DMS53 (cell line): ENCODE measurements around the gene BTBD2.
A peak's percentile ranks its signal among the peaks of the same experiment; 100 is the strongest.

ENCODE experiments used
- DNase-seq: peaks from one replicate; lab custom pipeline; 2025; lab: John Stamatoyannopoulos, UW

BTBD2 gene

DNA sequence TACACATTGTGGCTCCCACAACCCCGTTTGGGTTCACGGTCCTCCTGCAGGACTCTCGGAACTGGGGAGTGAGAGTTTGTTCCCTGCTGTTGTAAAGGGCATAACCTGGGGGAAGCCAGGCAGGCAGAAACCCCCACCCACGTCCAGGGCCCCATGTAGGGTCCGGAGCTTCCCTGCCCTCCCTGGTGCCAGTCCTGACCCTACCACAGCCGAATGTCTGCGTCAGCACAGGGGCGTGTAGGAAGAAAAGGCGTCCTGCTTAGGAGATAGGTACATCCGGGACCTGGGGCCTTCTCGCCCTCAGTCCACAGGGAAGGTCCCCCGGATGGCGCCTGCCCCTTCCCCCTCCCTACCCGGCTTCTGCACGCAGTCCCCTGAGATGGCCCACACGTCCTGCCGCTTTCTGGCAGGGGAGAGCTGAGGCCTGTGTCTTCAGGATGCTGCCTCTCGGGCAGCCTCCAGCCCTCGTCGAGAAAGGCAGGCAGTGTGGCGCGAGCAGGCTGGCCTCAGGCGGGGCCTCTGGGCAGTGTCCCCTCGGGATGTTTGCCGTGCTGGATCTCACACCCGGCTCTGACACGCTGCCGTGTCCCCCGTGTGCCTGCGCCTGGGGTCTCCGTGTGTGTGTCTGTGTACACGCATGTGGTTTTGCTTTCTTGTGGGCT lies 55.5 kb downstream of the BTBD2 start:
- no peak for DNase-seq

DNA sequence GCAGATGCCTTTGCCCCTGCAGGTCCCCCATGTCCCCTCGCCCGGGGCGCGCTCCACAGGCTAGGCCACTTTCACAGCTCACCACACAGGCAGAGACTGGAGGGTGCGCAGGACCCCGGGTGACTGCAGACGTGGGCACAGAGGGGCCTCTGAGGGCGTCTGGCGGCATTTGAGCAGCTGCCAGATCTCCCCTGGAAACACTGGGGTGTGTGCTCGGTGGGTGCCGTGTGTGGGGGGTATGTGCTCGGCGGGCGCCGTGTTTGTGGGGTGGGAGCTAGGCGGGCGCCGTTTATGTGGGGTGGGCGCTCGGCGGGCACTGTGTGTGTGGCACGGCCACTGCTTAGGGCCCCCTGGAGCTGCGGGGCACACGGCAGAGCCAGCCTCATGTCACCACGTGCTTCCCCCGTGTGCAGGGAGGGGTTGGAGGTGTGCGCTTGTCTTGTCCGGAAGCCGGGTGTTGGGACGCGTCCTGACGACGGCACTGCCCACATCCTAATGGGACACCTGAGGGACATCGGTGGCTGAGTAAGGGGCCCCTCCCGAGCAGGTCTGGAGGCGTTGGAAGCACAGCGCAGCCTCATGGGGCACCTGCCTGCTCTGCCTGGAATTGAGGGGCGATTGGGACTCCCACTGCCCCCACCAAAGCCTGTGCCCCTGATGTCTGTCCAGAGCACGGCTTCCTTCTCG lies 57.8 kb downstream of the BTBD2 start:
- no peak for DNase-seq

DNA sequence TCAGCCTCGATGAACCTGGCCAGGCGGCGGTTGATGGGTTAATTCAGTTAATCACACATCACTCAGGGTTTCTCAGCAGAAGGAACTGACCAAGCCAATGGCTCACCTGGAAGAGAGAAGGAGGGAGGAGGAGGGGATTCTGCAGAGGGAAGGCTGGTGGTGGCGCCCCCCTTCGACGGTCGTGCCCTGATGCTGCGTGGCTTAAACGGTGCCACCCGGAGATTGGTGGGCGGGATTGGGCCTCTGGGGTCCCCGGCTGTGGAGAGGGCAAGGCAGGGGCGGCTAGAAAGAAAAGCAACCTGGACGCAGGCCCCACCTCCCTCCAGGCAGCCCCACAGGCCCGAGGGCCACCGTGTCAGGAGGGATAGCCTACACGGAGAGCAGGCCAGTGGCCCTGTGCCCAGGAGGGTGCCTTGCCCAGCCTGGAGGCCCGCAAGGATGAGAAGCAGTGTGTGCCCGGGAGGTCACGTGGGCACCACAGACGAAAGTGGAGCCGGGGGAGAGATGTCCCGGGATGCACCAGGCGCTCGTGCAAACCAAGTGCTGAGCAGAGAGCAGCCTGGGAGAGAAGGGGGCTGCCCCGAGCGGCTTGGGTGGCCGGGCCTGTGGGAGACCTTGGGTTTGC lies 58.5 kb downstream of the BTBD2 start:
- no peak for DNase-seq

DNA sequence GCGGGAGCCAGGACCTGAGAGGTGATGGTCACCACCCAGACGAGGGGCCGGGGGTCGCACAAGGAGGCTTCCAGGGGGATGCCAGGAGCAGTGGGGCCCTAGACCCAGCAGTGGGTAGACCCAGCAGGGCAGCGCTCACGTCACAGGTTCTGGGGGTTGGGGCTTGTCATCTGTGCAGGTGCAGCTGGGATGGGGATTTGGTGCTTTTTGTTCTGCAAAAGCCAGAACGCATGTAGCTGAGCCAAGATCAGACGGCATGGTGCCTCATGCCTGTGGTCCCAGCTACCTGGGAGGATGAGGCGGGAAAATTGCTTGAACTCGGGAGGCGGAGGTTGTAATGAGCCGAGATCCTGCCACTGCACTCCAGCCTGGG lies 59.4 kb downstream of the BTBD2 start:
- no peak for DNase-seq

DNA sequence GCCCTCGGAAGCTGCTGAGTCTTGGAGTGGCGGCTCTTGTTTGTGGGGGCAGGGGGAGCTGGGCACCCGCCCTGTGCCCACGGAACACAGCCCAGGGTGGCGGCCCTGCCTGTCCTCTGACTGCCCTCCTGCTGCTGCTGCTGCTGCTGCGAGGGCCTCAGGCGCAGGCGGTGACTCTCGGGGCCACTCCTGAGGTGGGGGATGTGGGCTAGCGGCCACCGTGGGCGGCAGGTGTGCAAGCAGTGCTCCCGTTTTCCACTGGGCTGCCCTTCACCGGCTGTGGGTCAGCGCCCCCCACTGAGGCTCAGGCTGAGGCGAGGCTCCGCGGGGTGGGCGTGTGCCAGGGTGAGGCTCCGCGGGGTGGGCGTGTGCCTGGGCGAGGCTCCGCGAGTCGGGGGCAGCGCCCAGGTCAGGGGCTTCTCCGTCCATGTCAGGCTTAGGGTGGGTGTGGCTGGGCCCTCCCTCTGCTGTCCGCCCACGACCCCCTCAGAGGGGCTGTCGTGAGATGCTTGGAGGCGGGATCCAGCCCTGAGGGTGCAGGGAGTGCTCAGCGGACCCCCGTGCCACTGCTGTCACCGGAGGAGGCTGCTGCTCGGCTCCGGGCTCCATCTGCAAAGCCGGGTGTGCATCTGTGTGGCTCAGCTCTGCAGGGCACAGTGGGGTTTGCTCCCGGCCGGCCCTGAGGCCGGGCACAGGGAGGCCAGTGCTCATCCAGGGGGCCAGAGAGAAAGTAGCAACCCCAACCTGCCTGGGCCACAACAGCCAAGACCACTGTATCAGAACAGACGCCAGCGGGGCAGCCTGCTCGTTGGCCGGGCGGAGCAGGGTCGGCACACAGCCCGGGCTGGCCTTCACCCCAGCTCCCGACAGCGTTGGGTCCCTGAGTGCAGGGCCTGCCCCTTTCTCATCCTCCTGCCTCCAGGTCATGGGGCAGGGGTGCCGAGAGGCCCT lies 60.1 kb downstream of the BTBD2 start:
- DNase-seq, result no peak

DNA sequence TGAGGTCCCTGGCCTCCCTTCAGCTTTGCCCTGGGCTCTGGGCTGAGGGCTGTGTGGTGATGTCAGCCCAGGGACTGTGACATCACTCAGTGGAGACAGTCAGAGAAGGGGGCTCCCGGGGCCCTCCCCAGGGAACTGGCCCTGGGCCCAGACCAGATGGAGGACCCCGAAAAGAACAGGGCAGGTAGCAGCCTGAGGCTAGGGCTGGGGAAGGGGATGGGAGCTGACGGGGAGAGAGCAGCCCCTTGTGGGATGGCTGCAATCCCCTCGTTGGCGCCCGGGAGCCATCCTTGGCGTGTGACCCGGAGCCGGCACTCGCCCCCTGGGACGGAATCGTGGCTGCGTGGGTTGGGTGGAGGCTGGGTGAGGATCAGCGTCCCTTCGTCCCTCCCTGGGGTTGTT lies 61.0 kb downstream of the BTBD2 start:
- no peak for DNase-seq

DNA sequence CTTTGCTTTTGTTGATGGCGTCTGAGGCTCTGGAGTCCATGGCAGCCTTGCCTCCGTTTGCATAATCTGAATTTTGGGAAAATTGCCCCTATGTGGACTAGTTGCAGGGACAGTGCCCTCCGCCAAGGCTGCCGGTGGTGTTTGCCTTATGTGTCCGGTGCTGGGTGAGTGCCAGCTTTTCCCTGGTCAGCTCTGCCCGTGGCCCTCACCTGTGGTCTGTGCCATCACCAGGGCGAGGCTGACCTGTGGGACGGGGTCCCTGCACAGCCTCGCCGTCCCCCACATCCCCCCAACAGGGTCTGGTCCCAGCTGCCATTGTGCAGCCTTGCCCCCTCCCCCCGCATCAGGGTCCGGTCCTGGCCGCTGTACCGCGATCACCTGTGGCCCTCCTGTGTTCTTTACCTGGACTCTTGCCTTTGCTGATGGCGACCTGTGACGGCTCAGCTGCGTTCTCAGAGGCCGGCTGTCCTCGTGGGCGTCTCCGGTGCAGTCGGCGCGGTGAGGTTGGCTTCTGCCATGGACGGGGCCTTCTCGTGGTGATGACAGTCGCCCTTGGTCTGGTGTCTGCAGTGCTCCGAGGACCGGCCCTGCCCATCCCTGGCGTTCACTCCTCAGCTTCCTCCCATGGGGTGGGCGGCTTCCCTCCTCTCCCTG lies 61.9 kb downstream of the BTBD2 start:
- no peak for DNase-seq

DNA sequence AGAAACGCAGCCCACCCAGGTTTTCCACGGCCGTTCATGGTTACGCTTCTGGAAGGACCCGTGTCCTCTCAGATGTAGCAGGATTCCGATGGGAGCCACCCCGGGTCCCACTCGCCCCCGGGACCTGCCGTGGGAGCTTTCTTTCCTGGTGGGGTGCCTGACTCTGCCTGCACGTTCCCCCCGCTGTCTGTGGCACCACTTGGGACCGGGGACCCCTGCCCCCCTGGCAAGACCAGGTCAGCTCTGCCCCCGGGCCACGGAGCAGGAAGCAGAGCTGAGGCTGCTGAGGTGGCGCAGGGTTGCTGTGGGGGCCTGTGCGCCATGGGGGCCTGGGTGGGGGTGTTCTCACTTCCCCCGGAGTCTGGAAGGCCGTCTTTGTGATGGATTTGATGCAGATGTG lies 62.5 kb downstream of the BTBD2 start:
- DNase-seq, result no peak

DNA sequence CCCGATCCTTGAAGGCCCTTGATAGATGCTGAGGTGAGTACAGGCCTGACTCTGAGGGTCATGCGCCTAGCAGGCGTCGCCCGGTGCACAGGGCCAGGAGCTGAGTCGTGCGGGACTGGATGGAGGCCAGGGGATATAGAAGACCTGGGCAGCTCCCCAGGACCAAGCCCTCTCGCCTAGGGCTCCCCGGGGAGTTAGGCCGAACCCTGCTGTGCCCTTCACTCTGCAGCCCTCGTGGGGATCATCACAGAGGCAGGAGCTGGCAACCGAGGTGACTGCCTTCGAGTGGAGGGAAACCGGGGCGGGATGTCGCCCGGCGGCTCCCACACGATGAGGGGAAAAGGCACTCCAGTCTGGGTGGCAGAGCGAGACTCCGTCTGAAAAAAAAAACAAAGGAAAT lies 62.9 kb downstream of the BTBD2 start:
- DNase-seq, result no peak

DNA sequence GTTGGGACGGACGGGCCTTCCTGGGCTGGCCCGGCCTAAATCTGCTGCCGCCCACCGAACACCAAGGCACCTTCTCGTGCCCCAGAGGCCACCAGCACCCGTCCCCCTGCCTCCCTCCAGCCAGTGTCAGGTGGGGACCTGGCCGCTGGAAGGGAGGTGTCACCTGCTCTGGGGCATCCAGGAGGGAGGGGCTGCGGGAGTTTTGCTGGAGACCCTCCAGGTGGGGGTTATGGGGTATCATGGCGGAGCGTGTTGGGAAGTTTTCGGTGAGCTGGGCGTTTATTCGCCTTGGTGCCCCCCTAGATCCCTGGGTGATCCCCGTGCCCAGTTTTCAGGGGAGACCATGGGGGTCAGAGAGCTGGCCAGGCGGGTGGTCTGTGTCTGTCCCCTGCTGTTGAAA lies 64.9 kb downstream of the BTBD2 start:
- DNase-seq, result no peak

DNA sequence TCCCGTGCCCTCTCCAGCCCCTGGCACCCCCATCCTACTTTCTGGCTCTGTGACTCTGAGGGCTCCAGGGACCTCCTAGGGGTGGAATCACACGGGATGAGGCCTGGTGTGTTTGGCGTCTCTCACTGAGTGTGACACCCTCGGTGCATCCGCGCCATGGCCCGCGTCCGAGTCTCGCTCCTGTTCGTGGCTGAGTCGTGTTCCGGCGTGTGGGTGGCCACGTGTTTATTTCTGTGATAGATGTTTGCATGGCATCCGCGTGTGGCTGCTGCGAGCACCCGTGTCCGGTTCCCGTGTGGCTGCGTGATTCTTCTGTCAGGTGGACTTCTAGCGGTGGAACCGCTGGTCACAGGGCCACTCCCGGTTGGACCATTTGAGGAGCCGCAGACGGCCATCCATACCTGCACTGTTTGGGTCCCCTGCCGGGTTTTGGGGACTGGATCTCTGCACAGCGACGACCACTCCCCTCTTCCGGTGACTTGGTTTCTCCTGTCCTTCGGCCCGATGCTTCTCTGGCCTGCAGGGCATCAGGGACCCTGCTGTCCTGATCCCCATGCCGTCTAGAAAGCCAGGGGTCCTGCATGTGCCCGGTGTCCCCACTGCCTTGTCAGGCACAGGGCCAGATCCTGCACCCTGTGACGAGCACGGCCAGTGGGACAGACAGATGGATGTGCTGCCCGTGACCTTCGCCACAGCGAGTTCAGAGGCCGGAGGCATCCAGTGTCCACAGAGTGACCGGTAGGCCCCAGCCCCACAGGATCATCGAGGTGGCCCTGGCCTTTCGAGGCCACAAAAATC lies 66.0 kb downstream of the BTBD2 start:
- no peak for DNase-seq

DNA sequence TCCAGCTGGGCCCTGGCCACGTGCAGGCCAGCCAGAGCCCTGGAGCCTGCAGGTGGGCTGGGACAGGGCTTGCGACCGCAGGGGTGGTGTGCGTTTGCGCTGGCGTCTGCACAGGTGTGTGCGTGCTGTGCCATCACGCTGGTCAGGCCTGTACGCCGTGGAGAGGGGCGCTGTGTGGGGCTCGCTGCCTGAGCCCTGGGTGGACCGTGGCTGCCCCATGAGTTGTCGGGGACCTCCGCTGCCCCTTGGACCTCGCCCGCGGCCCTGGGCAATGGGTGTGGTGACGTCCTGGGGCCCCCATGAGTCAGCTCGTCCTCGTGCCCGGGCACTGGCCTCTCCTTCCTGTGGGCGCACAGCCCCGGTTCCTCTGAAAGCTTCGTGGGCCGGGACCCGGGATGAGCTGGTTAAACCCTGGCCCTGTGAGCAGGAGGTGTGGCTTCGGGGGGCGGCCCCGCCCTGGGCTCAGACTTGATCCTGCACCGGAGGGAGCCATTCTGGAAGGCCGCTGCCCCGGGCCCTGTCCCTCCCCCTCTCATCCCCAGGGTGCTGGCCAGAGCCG lies 67.8 kb downstream of the BTBD2 start:
- DNase-seq, result no peak

DNA sequence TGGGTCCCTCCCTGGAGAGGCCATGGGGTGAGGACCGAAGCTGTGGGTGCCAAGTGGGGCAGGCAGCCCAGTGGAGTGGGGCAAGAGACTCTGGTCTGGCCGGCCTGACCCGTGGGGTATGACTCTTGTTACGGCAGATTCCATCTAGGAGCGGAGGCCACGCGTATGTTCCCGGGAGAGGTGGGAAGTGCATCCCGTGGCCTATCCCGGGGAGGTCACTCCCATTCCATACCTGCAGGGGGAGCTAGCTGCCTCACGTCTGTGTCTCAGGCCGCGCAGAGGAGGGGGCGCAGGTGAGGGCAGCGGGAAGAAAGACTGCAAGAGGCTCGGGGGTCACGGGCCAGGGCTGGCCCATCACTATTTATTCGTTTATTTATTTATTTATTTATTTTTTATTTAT lies 69.6 kb downstream of the BTBD2 start:
- peak; percentile 44 for DNase-seq

DNA sequence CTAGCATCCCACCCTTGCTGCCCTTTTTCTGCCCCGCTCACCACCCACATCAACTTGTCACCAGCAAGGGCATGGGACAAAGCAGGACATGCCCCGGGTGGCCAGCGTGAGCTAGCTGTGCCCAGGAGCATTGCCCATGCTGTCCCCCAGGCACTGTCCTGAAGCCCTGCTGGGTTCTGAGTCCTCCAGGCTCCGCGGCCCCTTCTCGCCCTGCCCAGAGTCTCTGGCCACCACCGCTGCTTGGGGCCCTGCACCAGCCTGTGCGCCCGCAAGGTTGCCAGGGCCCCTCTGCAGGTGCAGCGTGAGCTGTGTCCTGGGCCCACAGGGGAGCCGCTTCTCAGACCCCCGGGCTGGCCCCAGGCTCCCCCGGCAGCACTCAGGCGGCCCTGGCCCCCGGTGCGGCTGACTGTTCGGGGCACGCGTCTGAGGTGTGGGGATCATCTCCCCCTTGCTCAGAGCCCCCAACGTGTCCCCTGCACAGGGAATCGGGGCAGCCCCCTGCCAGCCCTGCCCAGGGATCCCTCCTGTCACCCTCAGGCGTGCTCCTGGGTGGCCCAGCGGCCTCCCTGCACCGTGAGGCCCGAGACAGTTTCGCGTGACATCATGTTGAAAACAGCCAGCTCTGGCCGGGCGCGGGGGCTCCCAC lies 70.5 kb downstream of the BTBD2 start:
- DNase-seq, result no peak

DNA sequence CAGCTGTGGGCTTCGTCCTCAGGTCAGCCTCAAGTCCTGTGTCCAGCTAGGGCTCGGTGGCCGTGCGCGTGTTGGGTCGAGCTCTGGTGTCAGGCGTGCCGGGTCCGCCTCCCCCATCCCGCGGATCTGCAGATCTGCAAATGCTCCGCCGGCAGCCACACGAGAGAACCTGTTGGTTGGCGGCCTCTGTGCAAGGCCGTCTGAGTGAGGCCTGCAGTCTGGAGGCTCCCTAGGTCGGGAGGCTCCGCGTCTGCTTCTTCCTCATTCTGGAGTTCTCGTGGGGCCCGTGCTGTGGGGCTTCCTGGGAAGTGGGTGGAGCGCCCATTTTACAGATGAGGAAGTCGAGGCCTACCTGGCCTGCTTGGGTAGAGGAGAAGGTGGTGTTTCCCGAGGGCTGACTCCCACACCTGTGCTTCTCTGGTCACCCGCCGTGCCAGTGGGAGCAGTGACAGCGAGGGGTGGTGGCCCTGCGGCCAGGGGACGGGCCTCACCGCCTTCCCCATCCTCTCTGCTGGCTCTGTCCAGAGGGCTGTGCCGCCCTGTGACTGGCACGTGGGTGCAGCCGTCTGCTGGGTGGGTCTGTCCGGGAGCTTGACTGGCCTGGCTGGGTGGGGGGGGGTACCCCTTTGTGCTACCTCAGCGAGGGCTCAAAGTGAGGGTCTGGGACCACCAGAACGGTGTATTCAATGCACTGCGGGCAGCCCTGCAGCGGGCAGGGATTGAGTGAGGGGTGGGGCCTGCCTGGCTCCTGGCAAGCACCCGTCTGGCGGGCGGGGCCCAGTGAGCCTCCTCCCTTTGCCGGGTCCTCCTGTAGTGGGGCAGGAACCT lies 71.2 kb downstream of the BTBD2 start:
- no peak for DNase-seq

DNA sequence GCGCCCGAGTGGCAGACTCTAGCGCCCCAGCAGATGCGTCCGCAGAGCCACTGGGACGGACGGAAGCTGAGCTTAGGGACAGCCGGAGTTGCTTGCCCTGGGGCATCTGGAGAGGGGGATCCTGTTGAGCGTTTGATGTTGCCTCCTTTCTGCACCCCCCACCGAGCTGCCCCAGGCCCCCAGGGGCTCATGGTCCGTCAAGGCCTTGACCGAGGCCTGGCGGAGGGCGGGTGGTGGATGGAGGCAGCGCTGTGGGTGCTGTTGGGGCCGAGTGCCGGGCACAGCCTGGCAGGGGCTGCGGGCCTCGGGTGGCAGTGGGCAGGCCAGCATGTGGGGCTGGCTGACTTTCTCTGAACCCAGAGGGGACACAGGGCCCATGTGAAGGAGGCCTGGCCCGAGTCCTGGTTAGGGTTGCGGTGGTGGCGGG lies 71.8 kb downstream of the BTBD2 start:
- no peak for DNase-seq

DNA sequence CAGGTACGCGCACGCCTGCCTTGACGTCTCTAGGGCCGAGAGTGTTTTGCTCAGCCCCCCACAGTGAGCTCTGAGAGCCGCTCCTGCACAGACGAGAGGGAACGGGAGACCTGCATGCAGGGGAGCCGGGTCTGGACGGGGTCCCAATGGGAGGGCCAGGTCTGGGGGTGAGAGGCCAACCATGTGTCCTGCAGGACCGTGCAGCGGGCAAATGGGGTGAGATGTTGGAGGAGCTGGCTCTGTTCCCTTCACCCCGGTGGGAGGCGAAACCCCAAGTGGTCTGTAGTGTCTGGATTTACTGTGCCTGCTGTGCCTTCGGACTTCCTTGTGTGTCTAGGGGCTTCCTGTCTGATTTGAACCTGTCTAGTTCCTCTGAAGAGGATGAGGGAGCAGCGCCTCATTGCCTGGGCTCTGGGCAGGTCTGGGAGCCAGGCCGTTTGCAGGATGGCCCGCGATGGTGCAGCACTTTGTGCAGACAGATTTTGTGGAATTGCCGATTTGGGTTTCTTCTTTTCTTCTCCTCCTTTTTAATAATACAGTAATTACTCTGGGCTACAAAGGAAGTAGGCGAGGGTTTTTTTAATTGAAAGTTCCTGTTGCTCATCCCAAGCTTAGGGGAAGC lies 72.5 kb downstream of the BTBD2 start:
- DNase-seq, result no peak

DNA sequence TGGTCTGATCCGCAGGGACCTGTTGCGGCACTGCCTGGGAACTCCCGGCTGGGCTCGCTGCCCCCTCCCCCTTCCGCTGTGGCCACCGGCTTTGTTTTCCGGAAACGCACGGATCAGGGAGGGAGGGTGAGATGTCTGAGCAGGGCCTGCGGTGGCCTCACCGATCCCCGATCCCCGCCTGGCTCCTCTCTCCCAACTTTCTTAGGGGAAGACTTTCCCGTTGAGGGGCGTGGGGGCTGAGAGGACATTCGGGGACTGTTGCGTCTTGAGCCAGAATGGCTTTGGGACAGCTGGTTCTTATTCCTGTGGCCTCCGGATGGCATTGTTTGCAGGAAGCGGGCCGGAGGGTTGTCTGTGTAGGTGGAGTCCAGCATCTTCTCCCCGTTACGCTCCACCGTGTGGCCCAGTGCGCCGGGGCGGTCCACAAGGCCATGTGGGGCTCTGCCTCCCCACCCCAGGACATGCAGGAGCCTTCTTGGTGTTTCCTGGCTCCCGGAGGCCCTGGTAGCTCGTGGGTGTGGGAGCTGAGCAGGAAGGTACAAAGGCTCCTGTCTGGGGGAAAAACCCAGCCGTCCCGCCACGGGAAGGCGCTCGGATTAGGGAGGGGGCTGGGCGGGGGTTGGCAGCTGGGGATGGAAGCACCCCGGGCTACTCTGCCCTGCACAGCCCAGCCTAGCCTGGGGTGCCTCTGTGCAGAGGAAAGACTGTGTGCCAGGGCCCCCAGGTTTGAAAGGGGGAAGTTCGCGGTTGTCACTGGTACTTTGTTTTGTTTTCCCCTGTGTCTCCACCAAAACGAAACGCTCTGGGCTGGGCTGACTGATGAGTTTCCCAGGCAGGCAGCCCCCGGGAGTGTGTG lies 73.2 kb downstream of the BTBD2 start:
- peak; percentile 81 for DNase-seq
